Colon (tissue), 2 donors: ENCODE measurements around the gene VWF.

ENCODE experiments used
- FAIRE-seq: peaks from 2 replicates; lab custom pipeline; 2012; peaks lifted over from hg19 to GRCh38; lab: Jason Lieb, UNC
- donor health status: control.
- donor health status: control.

Gene VWF

DNA sequence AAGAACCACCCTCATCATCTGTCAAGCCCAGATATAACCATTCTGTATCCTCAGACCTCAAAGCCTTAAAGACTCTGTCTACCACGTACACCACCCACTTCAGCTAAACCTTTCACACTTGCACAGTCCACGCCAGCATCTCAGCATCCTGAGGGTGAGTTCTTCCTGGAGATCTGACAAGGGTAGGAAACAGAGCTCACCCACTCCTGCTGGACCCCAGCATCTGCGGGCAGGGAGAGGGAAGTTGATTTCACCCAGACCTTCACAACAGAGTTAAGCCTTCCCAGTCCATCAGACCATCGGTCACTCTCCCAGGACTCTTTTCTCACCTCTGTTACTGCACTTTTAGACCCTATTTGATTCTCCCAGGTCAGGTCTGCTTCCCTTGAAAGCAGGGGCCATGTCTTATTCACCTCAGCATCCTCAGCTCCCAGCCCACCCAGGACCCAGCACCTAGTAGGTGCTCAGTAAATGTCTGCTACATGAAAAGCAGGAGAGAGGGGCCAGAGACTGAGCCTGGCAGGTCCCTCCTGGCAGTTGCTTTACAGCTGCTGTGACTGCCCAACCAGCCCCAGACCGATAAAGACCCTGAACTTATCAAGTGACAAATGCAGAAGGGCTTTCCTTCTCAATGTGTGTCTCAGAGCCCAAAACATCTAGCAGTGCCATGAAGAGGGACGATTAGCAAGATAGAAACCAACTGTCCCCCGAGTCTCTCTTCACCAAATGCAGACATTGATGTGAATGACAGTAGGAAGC, 213.5 kb downstream of the VWF start:
- FAIRE-seq: no peak

DNA sequence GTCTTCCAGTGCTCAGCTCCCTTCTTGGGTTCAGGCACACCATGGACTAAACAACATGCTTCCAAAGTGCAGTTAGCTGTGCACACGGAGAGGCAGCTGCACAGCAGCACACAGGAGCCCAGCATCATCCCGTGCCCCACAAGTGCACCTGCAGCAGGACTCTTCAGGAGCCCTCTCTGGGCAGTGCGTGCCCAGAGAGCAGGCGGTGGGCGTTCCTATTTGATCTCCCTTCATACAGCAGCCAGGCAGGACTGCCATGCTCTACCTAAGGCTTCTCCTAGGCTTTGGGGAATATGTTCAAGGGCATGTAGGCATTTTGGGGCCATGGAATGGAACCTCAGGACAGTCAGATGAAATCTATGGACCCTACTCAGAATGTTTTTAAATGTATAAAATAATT, 214.9 kb downstream of the VWF start:
- FAIRE-seq: no peak

DNA sequence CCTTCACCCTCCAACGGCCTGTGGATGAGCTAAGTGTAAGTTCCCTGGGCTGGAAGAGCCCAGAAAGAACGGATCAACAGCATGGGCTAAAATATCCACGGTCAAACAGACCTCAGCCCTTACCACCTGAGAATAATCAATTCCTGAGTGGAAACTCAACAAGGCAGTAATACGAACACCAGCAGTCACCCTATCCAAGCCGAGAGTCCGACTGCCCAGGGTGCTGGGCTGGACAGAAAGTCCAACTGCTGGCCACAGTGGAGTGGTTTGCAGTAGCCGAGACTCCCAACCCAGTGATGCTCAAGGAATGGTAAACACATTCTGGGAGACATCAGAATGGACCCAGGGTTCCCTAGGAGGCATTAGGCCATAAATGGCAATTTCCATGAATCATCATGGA, 216.2 kb downstream of the VWF start:
- no peak for FAIRE-seq

DNA sequence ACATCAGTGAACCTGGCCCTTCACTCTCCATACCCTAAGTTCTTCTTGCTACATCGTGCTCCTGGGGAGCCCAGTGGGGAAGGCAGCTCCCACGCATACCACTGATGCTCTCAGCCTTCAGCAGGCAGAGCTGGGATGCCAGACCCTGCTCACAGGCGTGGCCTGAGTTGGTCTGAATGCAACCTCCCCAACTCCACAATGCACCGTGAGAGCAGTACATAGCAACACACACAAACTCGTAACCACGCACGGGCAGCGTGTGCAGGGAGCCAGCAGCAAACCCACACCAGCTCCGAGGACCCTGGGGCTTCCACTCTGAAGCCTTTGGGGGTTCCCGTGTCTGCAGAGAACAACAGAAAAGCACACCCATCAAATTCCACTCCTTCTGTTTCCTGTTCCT, 216.7 kb downstream of the VWF start:
- no peak for FAIRE-seq

DNA sequence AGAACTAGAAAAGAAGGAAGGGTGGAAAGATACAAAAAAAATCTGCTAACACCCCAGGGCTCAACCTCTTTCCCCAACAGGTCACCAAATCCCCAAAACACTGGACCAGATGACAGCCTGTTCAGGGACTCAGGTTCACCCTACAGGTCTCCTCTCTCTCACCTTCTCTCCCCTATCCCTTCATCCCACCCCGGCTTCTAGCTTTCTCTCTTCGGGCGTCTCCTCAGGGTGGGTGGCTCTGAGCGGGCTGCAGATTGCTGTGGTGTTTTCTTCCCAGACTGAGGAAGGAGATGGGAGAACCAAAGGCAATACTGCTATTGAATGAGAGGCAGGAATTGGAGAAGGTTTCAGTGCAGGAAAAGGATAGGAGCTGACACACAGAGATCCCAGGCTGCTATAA, 218.7 kb downstream of the VWF start:
- FAIRE-seq: no peak

DNA sequence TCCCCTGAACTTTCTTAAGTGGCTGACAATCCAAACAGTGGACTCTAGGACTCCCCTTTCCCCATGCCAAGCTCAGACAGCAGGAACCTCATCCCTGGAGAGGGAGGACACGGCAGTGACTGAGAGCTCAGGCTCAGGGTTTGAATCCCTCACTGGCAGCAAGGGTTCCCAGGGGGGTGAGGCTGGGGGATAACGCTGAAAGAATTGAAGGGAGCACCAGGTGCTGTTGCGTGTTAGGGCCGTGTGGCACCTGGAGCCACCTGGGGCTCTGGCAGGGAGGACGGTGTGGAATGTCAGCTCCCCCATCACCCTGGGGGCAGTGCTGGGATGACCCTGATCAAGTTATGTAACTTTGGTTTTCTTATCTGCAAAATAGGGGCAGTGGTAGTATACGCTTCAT, 219.5 kb downstream of the VWF start:
- no peak for FAIRE-seq

DNA sequence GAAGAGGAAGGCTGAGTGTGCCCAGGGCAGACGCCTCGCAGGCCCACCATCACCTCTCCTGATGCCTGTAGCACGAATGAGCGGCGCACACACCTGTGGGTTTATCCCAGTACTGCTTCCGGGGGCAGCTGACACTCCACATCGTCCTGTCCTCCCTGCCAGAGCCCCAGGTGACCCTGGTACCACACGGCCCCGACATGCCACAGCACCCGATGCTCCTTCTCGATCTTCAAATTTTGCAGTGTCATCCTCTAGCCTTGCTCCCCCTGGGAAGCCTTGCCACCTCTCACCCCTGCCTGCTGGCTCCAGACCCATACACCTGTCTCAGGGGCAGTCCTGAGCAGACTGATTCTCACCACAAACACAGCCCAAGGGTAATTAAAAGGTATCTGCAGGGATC, 220.0 kb downstream of the VWF start:
- FAIRE-seq: no peak

DNA sequence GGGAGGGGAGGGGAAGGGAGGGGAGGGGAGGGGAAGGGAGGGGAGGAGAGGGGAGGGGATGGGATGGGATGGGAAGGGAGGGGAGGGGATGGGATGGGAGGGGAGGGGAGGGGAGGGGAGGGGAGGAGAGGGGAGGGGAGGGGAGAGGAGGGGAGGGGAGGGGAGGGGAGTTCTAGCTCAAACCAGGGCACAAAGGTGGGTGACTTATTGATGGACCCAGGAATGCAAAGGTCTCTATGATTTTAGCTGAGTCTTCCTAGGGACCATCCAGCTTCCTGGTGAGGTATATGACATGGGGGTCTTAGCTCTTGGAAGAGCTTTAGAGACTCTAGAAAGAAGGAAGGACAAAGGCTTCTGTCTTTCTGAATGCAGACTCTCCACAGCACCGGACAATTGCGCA, 221.7 kb downstream of the VWF start:
- no peak for FAIRE-seq

DNA sequence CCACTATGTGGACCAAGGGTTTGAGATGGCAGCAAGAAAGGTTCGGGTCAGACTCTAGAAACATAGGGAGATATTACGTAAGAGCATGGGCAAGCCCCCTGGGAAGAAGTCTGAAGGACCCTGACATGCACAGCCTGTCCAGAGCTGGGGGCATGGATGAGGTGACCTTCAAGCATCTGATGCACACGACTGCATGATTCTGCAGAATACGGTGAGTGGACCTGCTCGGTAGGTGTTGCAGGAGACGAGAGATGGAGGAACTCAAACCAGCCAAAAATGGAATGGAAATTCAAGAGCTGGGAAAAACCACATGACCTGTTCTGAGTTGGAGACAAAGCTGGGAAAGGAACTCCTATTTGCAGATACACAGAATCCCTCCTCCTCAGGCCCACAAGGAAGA, 223.1 kb downstream of the VWF start:
- FAIRE-seq: no peak

DNA sequence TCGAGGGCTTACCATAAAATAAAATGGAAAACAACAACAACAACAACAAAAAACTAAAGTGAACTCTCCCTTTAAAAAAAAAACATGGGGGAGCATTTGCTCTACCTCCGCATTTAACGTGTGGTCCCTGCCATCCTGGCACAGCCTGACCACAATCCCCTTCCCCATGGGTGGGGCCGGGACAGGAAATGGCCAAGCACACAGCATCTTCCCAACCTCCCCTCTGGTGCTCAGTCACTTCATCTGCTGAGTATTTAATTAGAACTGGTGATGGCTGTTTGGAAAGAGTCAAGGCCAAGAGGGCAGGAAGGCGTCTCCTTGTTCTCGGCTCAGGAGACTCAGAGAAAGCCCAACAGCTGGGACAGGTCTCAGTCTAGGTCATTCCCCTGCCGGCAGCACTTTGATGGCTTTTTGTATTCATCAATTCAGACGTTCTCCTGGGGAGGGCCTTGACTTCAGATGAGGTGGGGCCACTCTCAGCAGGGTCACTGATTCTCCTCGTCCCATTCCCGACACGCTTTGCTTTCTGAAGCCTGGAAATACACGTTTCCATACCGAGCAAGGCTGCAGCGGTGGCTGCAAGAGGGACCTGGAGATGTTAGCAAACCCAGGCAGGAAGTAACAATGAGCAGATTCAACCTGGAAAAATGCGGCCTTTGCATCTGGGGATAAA, 223.8 kb downstream of the VWF start:
- no peak for FAIRE-seq

DNA sequence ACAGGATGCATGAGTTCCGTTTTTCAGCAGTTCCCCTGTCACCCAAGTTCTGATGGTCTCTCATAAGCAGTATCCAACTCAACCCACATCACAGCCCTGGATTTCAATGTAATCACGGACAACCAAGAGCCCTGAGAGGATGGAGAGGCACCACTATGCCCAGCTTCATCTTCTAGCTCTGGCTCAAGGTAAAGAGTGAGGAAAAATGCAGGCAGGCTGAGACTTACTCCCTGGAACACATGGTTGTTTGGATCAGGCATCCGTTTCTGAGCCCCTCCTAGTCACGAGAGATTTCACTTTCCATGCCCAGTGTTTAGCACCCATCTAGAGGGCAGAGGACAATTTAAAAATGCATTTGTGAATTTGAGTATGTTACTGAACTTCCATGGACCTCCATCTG, 224.4 kb downstream of the VWF start:
- FAIRE-seq: no peak

DNA sequence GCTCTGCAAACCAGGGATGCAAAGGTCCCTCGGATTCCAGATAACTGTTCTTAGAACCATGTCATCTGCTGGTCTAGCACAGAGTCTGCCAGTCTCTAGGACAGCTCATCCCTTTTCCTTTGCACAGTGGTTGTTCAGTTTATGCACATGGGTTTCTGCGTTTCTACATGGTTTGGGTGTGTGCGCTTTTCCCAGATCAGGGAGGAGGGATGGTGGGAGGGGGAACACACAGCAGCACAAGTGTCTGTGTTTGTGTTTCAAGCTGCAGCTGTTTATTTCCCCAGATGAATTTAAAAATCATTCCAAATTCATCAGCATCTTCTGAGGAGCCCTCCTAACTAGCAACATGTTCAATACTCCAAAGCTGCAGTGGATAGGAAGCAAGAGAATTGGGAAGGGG, 224.8 kb downstream of the VWF start:
- no peak for FAIRE-seq

DNA sequence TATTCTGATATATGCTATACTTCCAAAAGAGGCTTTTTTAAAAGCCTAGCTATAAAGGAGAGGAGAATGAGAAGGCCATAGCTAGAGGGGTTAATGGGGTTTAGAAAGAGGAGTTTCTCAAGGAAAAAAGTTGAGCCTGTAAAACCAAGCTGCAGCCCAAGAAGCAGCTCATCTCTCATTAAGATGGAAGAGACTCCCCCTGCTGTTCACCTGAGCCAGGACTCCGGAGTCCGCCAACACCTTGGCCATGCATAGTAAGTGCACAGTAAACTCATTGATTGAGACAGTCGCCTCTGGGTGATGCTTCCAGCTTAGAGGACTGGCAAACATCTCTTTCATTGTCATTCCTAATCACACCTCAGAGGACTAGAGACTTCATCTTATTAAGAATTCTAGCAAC, 225.6 kb downstream of the VWF start:
- no peak for FAIRE-seq
